AG04449 (cell line): ENCODE results near the gene MTX1.
"Not testable (repeated sequence)": the region's sequence is repeated elsewhere in the genome, so short reads cannot be mapped to it uniquely, and the experiment has no call there.

Experiments used
- CTCF ChIA-PET: fragments of 350-600 bp; formaldehyde crosslinking; extraction: SDS; loops from one replicate; lab custom pipeline; 2021; ENCODE audit warnings: antibody characterized with exemption; lab: Yijun Ruan, JAX
- POLR2A ChIA-PET: fragments of 400-600, 350-600 bp; formaldehyde crosslinking; extraction: SDS; loops from one replicate; lab custom pipeline; 2020; ENCODE audit warnings: antibody characterized with exemption, inconsistent platforms; lab: Yijun Ruan, JAX
- DNase-seq: peaks from one replicate; pipeline ENCODE4 v3.0.0-alpha.2; 2010; ENCODE audit warnings: low read depth, low spot score
- H3K4me3 ChIP-seq: 2 replicates; pipeline ENCODE4 v1.5.1; 2011; ENCODE audit warnings: low read depth, mild to moderate bottlenecking, control low read depth, low read length
- CTCF ChIP-seq: IDR thresholded peaks from one replicate; pipeline ENCODE4 v1.5.1; 2011; ENCODE audit warnings: mild to moderate bottlenecking, moderate library complexity, low read length, control low read depth, inconsistent platforms; ENCODE audit not compliant: insufficient read depth; ENCODE audit errors: missing control alignments

Gene MTX1

GRCh38 chr1:155186794-155187455 lies 21.6 kb upstream of the MTX1 start:
- no peak for DNase-seq
- ChIA-PET POLR2A (no interaction called here), CTCF (interaction anchor here (1.0 to 4.0 kb wide), 4 partner anchors 11 to 14 kb away, joined by 4 to 50 read pairs (median 12); partner anchors contain the start of gene KRTCAP2)
- TF ChIP-seq CTCF: no peak
- no peak overlapping the region for H3K4me3 ChIP-seq

- TF ChIP-seq CTCF: no peak
- CTCF ChIA-PET: interaction anchor here (1.0 to 1.1 kb wide), 2 partner anchors 13 to 15 kb away, joined by 4 read pairs; partner anchors contain the start of gene KRTCAP2
- DNase-seq: no peak
These were observed 21.0 kb upstream of the MTX1 start for GRCh38 chr1:155187456-155187891.

GRCh38 chr1:155188268-155188667 lies 20.2 kb upstream of the MTX1 start:
- ChIA-PET POLR2A (no interaction called here), CTCF (interaction anchor here (1.0 to 1.1 kb wide), 2 partner anchors 13 to 16 kb away, joined by 4 read pairs; partner anchors contain the start of gene KRTCAP2)
- H3K4me3 ChIP-seq: no peak overlapping the region
- TF ChIP-seq CTCF: no peak
- no peak for DNase-seq

More at GRCh38 chr1:155187456-155187891, 21.0 kb upstream of the MTX1 start:
- H3K4me3 ChIP-seq: no peak overlapping the region
- POLR2A ChIA-PET: no interaction called here

GRCh38 chr1:155189926-155190325 lies 18.6 kb upstream of the MTX1 start:
- CTCF ChIA-PET, DNase-seq, POLR2A ChIA-PET, H3K4me3 ChIP-seq: not testable (repeated sequence)

- ChIA-PET CTCF (interaction anchor here (2.2 to 8.2 kb wide), 5 partner anchors 7 to 18 kb away, joined by 16 to 144 read pairs (median 54); partner anchors contain the start of genes KRTCAP2, MTX1, THBS3 and TRIM46), POLR2A (interaction anchor here (0.8 kb wide), 1 partner anchor 19 kb away, joined by 4 read pairs; the partner anchor contains the start of gene KRTCAP2)
- no peak for TF ChIP-seq CTCF
- DNase-seq: no peak
- H3K4me3 ChIP-seq: no peak overlapping the region
These were observed 16.6 kb upstream of the MTX1 start for GRCh38 chr1:155191904-155192303.

- POLR2A ChIA-PET: interaction anchor here (0.8 to 3.7 kb wide), 6 partner anchors 8 to 32 kb away, joined by 4 to 45 read pairs (median 11); partner anchors contain the start of genes KRTCAP2, MTX1 and THBS3
- TF ChIP-seq CTCF: no peak
- DNase-seq: no peak
- CTCF ChIA-PET: interaction anchor here (0.7 to 8.2 kb wide), 23 partner anchors 8 to 460 kb away, joined by 3 to 144 read pairs (median 5); partner anchors contain the start of genes KRTCAP2, MTX1, PBXIP1 and THBS3
- H3K4me3 ChIP-seq: peak overlapping the region; percentile 66
These were observed 15.9 kb upstream of the MTX1 start for GRCh38 chr1:155192346-155193274.
